Fibroblast of skin of scalp (primary cell): ENCODE results near the gene MEGF8. TPM values are rescaled to one million over a fixed set of nuclear protein-coding genes. Genes with fewer than 3 reads are reported as not detected.
A peak's percentile ranks its signal among the peaks of the same experiment; 100 is the strongest.

Source experiments
- DNase-seq: peaks from one replicate; pipeline ENCODE4 v3.0.0-alpha.2; 2013
- polyA plus RNA-seq, 2 experiments: library from polyadenylated mRNA; unstranded; fragments of 120-200 nt; gene quantifications; one replicate each; pipeline ENCODE4 v1.2.1, GENCODE V29; 2013; ENCODE audit not compliant: insufficient read length in 2 of 2

The MEGF8 gene
- polyA plus RNA-seq (2013, experiment 1 of 2; ENCODE audit: insufficient read length): 33.4 TPM
- 34.0 TPM for polyA plus RNA-seq (2013, experiment 2 of 2; ENCODE audit: insufficient read length)

GRCh38 chr19:42325308-42325895 is at the start of gene MEGF8:
MEGF8 (plus strand) TSS chr19:42325635; CDS start chr19:42326244, 609 bp downstream.
- DNase-seq: peak; percentile 99

GRCh38 chr19:42276284-42276683 is 49.2 kb upstream of the MEGF8 start:
- DNase-seq: no peak

- DNase-seq: no peak
Measured at GRCh38 chr19:42276821-42277220, 48.6 kb upstream of the MEGF8 start.

- DNase-seq: peak; percentile 60
Measured at GRCh38 chr19:42277821-42278451, 47.5 kb upstream of the MEGF8 start.

- DNase-seq: no peak
Measured at GRCh38 chr19:42278452-42279154, 46.8 kb upstream of the MEGF8 start.

GRCh38 chr19:42279155-42279901 is 46.1 kb upstream of the MEGF8 start:
- no peak for DNase-seq

GRCh38 chr19:42279902-42280814 is 45.3 kb upstream of the MEGF8 start:
- peak; percentile 93 for DNase-seq

- DNase-seq: peak; percentile 75
Measured at GRCh38 chr19:42280815-42281145, 44.7 kb upstream of the MEGF8 start.

GRCh38 chr19:42281146-42281826 is 44.1 kb upstream of the MEGF8 start:
- DNase-seq: peak; percentile 52

- peak; percentile 54 for DNase-seq
Measured at GRCh38 chr19:42281827-42282762, 43.3 kb upstream of the MEGF8 start.

- DNase-seq: no peak
Measured at GRCh38 chr19:42282819-42283187, 42.6 kb upstream of the MEGF8 start.

GRCh38 chr19:42283188-42284065 is 42.0 kb upstream of the MEGF8 start:
- peak; percentile 97 for DNase-seq

- DNase-seq: peak; percentile 90
Measured at GRCh38 chr19:42284066-42284501, 41.4 kb upstream of the MEGF8 start.

GRCh38 chr19:42284591-42285341 is 40.7 kb upstream of the MEGF8 start:
- no peak for DNase-seq

GRCh38 chr19:42285541-42285941 is 39.9 kb upstream of the MEGF8 start:
- DNase-seq: no peak

- no peak for DNase-seq
Measured at GRCh38 chr19:42285988-42286348, 39.5 kb upstream of the MEGF8 start.

GRCh38 chr19:42286349-42287016 is 39.0 kb upstream of the MEGF8 start:
- peak; percentile 55 for DNase-seq
